LNCAP (cell line): Measurements from ENCODE around the gene GTPBP6.

Source experiments
- CTCF ChIP-seq: fragments of 450-650 bp; IDR thresholded peaks from 2 replicates; pipeline ENCODE4 v1.5.1; 2017; ENCODE audit warnings: mild to moderate bottlenecking

GTPBP6 gene

GRCh38 chrX:300334-300733 lies 18.3 kb downstream of the GTPBP6 start:
- TF ChIP-seq CTCF, result no peak

- no peak for TF ChIP-seq CTCF
Measured at GRCh38 chrX:298993-299392, 19.6 kb downstream of the GTPBP6 start.

- no peak for TF ChIP-seq CTCF
Measured at GRCh38 chrX:295136-295535, 23.5 kb downstream of the GTPBP6 start.

GRCh38 chrX:292900-293897 lies 25.4 kb downstream of the GTPBP6 start:
- no peak for TF ChIP-seq CTCF

GRCh38 chrX:291411-291901 lies 27.1 kb downstream of the GTPBP6 start:
- no peak for TF ChIP-seq CTCF

GRCh38 chrX:290476-291166 lies 28.0 kb downstream of the GTPBP6 start:
- TF ChIP-seq CTCF, result no peak

GRCh38 chrX:288561-288991 lies 30.0 kb downstream of the GTPBP6 start:
- no peak for TF ChIP-seq CTCF
